Mucosa of stomach (tissue), 1 donor: ENCODE measurements around the gene KPNA1.

Source experiments
- H3K27me3 ChIP-seq: one replicate; pipeline ENCODE4 v1.7.0; 2013; ENCODE audit warnings: mild to moderate bottlenecking, low read length; ENCODE audit not compliant: control insufficient read depth, insufficient read depth
- H3K36me3 ChIP-seq: one replicate; pipeline ENCODE4 v1.7.0; 2013; ENCODE audit warnings: low read length; ENCODE audit not compliant: control insufficient read depth, insufficient read depth
- H3K4me1 ChIP-seq: one replicate; pipeline ENCODE4 v1.7.0; 2013; ENCODE audit warnings: mild to moderate bottlenecking, low read length; ENCODE audit not compliant: control insufficient read depth, insufficient read depth
- H3K4me3 ChIP-seq: one replicate; pipeline ENCODE4 v1.7.0; 2013; ENCODE audit warnings: low read length
- H3K9ac ChIP-seq: one replicate; pipeline ENCODE4 v1.7.0; 2013; ENCODE audit warnings: mild to moderate bottlenecking, low read length, moderate library complexity
- H3K9me3 ChIP-seq: one replicate; pipeline ENCODE4 v1.7.0; 2013; ENCODE audit warnings: mild to moderate bottlenecking, low read length, moderate library complexity; ENCODE audit not compliant: control insufficient read depth
- donor health status: Pancreatic carcinoma.

The KPNA1 gene

DNA sequence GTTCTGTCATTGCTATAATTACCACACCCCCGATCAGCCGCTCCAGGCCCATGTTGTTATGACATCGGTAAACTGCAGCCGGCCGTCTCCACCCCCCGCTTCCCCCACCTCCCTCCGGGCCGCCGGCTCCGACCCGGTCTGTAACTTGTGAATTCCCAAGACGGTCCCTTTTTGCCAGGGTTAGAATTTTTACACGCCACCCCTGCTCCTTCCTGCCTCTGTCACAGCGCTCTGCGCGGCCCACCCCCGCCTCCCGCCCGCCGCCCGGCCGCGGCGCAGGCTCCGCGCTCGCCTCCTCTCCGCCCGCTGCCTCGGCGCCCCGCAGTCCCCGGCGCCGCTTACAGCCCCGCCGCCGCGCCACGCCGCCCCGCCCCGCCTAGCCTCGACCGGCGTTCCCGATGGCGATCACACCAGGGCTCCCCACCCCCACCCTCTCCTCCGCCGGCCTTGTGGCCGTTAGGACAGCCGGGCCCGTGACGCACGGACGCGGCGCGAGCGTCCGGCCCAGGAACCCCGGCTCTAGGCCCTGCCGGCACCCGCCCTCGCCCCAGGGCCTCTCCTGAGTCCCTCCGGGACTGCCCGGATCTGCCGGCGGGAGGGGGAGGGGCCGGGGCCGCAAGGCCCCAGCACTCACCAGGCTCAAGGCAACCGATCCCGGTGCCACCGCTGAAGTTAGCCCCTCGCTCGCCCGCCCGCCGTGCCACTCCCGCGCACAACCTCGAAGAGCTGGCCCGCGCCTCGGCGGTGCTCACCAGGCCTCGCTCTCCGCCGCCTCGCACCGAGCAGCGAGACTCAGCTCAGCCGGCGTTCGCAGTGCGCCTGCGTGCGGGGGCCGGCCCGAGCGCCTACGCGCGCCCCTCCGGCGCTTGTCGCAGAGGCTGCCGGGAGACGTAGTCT, at the start of gene KPNA1:
Gene KPNA1 (minus strand): TSS at position 817 of the 897 bp plus-strand sequence. CDS start 18,374 bp downstream, outside the sequence.
- peak within 1 kb of the TSS; percentile 74 for H3K9ac ChIP-seq

DNA sequence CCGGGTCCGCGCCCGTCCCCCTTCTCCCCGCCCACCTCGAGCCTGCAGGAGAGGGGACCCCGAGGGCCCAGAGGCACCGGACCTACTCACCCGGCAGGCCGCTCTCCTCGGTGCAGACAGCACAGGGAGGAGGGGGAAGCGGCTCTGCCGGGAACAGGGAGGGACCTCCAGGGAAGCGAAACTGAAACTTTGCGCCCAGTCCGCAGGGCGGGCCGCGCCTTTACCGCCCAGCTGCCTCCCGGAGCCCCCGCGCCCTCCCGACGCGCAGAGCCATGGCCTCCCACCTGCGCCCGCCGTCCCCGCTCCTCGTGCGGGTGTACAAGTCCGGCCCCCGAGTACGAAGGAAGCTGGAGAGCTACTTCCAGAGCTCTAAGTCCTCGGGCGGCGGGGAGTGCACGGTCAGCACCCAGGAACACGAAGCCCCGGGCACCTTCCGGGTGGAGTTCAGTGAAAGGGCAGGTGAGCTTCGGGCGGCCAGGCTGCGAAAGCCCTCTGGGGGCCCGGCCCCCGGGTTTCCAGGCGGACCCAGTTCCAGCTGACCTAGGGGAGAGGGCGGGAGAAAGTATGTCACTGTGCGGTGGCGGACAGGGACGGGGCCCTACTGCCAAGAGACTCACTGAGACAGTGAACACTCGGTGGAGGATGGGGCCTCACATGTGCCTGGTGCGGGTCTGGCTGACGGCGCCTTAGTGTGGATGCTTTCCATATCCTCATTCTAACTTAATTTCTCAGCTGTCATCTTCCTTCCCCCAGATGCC, 49.6 kb upstream of the KPNA1 start, which contains the start of the genes DTX3L and PARP9:
Gene DTX3L (plus strand): TSS at position 184 of the 758 bp plus-strand sequence. CDS start 89 bp downstream, at position 273.
Gene PARP9 (minus strand): TSS at position 146 of the 758 bp plus-strand sequence. CDS start 4,680 bp downstream, outside the sequence.
- no peaks in the 10 kb centered on the region for H3K27me3 ChIP-seq
- H3K4me1 ChIP-seq, result peaks cover 10% of the 10 kb centered on the region
- H3K9me3 ChIP-seq, result no peaks in the 10 kb centered on the region
- H3K9ac ChIP-seq, result peak within 1 kb of the TSS; percentile 97
- peak within 1 kb of the TSS; percentile 33 for H3K4me3 ChIP-seq
- peaks cover 8% of the 10 kb centered on the region for H3K36me3 ChIP-seq

More for the DNA sequence above, at the start of gene KPNA1:
- Histone ChIP-seq H3K9me3 (no peaks in the 10 kb centered on the region), H3K36me3 (no peaks in the 10 kb centered on the region), H3K4me3 (peak within 1 kb of the TSS; percentile 32), H3K27me3 (no peaks in the 10 kb centered on the region), H3K4me1 (peaks cover 9% of the 10 kb centered on the region)

DNA sequence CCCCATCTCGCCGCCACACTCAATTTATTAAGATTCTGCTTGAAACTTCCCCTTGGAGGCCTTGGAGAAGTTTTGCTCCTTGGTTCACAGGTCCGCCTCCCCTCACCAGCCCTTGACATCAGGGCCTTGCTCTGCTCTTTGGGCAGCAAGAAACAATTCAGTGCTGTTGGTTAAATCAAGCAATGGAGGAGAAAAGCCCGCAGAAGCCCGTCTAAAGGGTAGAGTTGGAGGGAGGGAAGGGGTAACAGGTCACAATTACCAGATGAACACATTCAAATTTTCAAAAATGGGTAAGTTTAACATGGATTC, 48.9 kb upstream of the KPNA1 start:
- Histone ChIP-seq H3K4me3 (peak overlapping the region; percentile 33), H3K9ac (peak overlapping the region; percentile 97), H3K4me1 (peaks cover 10% of the 10 kb centered on the region), H3K27me3 (no peaks in the 10 kb centered on the region), H3K9me3 (no peaks in the 10 kb centered on the region), H3K36me3 (peaks cover 4% of the 10 kb centered on the region)

DNA sequence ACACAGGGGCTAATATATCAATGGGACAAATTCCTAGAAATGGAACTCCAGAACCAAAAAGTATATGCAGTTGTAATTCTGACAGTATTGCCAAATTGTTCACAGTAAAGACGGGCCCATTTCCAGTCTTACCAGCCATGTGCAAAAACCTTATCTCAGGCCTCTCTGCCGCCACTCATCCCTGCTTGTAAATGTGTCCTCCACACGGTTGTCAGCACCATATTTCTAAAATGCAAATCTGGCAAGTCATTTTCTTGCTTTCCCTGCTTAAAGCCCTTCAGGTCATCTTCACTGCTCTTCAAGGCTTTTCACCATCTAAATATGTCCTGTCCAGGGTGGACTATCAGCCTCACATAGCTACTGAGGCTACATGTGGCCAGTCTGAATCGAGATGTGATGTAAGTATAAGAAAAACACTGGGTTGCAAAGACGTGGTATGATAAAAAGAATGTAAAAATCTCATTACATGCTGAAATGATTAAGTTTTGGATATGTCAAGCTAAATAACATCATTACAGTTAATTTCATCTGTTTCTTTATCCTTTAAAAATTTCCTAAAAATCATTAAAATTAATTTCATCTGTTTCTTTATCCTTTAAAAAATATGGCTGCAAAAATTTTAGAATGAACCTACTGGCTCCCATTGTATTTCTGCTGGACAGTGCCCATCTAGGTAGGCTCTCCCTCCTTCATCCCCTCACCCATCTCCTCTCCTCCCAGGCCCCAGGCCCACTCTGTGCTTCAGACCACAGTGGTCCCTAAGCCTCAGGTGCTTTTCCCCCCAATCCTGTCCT, 48.4 kb upstream of the KPNA1 start:
- Histone ChIP-seq H3K4me1 (peaks cover 10% of the 10 kb centered on the region), H3K4me3 (peak overlapping the region; percentile 33), H3K9me3 (no peaks in the 10 kb centered on the region), H3K27me3 (no peaks in the 10 kb centered on the region), H3K36me3 (no peaks in the 10 kb centered on the region), H3K9ac (peak overlapping the region; percentile 97)

DNA sequence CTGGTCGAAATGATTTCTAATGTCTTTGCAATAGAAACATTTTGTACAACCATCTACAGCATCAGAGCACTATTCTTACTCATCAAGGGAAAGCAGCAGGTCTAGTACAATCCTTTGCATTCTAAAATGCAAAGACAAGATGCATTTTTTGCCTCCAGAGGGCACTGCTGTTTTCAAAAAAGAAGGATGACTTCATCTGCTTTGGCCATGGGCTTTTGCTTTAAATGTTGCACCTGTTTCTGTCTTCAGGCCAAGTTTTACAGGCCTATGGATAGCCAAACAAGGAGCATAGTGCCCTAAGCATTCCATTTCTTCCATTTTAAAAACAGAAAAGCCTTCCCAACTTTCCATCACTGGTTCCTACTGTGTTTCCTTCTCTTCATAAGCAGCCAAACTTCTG, 45.9 kb upstream of the KPNA1 start:
- H3K27me3 ChIP-seq, result no peaks in the 10 kb centered on the region
- H3K9ac ChIP-seq, result no peak overlapping the region
- no peaks in the 10 kb centered on the region for H3K36me3 ChIP-seq
- H3K4me1 ChIP-seq, result peaks cover 10% of the 10 kb centered on the region
- no peaks in the 10 kb centered on the region for H3K9me3 ChIP-seq
- no peak overlapping the region for H3K4me3 ChIP-seq

DNA sequence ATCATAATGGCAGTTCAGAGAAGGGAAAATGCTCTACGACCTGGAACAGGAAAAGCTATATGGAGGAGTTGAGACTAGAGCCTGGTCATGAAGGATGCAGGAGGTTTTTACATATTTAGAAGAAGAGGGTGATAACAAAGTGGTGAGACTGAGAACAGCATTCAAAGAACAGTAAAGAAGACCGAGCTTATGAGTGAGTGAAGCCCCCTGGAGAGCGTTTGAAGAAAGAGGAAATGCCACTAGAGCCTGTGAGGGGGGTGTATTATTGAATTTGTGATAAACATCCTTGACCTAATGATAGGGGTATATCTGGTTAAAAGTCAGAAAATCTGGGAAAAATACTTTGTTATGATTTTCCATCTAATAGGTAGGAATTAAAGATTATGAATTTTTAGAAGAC, 45.2 kb upstream of the KPNA1 start:
- Histone ChIP-seq H3K36me3 (no peaks in the 10 kb centered on the region), H3K4me3 (no peak overlapping the region), H3K4me1 (peaks cover 10% of the 10 kb centered on the region), H3K9me3 (no peaks in the 10 kb centered on the region), H3K27me3 (no peaks in the 10 kb centered on the region), H3K9ac (no peak overlapping the region)

DNA sequence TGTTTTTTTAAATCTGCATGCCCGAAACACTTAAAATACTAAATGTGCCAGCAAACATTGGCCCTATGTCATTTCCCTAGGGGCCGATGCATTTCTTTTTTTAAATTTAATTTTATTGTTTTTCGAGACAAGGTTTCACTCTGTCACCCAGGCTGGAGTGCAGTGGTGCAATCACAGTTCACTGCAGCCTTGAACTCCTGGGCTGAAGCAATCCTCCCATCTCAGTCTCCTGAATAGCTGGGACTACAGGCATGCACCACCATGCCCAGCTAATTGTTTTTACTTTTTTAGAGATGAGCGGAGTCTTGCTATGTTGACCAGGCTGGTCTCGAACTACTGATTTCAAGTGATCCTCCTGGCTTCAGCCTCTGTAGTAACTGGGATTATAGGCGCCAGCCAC, 43.9 kb upstream of the KPNA1 start:
- Histone ChIP-seq H3K27me3 (no peaks in the 10 kb centered on the region), H3K9ac (no peak overlapping the region), H3K4me1 (peaks cover 10% of the 10 kb centered on the region), H3K9me3 (no peaks in the 10 kb centered on the region), H3K4me3 (no peak overlapping the region), H3K36me3 (no peaks in the 10 kb centered on the region)

DNA sequence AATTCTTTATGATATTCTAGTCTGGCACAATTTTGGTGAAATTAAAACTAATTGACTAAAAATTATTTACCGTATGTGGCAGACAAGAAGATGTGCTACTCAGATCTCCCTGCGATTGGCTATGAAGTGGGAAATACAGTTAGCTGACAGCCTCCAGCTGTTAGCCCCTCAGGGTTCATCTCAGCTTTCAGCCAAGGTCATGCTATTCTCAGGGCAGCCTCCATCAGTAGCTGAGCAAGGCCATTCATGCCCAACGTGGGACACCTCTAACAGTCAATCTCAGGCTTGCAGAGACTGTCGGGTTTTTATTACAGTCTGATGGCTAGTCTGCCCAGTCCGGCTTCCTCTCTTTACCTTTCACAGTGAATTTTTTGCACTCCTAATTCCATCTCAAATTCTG, 42.6 kb upstream of the KPNA1 start:
- H3K4me1 ChIP-seq, result peaks cover 3% of the 10 kb centered on the region
- H3K36me3 ChIP-seq, result no peaks in the 10 kb centered on the region
- no peak overlapping the region for H3K9ac ChIP-seq
- H3K9me3 ChIP-seq, result no peaks in the 10 kb centered on the region
- H3K4me3 ChIP-seq, result no peak overlapping the region
- no peaks in the 10 kb centered on the region for H3K27me3 ChIP-seq

DNA sequence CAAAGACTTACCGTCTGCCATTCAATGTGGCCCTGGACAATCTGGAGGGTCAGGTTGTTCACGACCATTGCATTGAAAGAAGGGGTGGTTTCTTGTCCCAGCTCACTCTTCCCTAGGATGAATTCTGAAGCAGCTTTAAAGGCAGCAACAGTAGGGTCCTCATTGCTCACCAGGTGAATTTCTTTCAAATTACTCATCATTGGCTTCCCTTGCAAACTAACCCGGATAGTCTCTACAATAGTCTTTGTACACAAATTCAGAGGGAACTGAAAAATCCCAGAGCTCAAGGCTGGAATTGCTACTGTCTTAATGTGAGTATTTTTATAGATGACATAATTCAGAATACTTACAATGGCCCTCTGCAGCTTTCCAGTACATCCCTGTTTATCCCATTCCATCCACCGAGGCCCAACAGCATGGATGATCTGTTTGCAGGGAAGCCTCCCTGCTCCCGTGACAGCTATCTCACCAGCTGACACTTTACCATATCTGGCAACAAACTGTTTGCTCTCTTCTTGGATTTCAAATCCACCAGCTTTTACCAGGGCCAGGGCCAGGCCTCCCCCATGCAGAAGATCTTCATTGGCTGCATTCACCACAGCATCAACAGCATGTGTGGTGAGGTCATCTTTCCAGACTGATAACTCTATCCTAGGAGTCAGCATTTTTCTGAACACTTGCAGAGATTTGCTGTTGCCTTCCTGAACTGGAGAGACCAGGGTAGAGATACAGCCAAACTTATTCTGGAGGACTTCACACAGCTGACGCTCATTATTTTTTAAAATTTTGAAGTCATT, 40.7 kb upstream of the KPNA1 start:
- H3K36me3 ChIP-seq, result no peaks in the 10 kb centered on the region
- H3K27me3 ChIP-seq, result no peaks in the 10 kb centered on the region
- H3K9ac ChIP-seq, result no peak overlapping the region
- H3K9me3 ChIP-seq, result no peaks in the 10 kb centered on the region
- no peak overlapping the region for H3K4me3 ChIP-seq
- H3K4me1 ChIP-seq, result no peaks in the 10 kb centered on the region

DNA sequence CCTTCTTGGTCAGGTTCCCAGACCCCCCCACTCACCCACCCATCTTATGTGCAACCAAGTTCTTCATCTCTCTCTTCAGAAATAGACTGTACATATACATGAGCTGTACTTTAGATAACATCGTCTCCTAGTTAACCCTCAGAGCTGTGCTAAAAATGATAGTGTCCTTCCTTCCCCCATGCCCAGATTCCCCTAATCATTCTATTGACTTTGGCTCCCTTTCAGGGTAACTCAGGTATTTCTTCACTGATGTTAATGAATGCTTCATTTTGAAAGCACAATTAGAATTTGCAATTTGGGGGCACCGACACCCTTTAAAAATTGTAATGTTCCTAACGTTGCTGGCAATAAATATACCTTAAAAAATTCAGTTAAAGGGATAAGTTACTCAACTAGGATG, 38.4 kb upstream of the KPNA1 start:
- no peak overlapping the region for H3K9ac ChIP-seq
- H3K4me1 ChIP-seq, result no peaks in the 10 kb centered on the region
- no peaks in the 10 kb centered on the region for H3K9me3 ChIP-seq
- no peaks in the 10 kb centered on the region for H3K27me3 ChIP-seq
- H3K36me3 ChIP-seq, result peaks cover 4% of the 10 kb centered on the region
- H3K4me3 ChIP-seq, result no peak overlapping the region

DNA sequence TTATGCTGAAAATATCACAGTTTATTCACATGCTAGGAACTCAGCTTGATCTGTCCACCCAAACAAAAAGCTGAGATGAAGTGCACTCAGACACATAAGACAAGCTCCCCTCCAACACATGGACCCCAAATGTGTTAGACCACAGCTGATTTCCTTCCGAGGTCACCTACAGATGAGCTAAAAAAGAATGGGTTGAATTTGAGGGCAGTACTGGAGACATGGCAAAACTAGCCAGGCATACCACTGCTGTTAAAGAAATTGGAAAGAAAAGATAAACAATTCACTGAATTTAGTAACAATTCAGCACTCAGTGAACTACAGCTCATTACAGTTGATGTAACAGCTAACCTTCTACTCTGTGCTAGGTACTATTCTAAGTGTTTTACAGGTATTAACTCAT, 33.9 kb upstream of the KPNA1 start:
- Histone ChIP-seq H3K36me3 (peaks cover 15% of the 10 kb centered on the region), H3K27me3 (no peaks in the 10 kb centered on the region), H3K4me1 (no peaks in the 10 kb centered on the region), H3K4me3 (no peak overlapping the region), H3K9me3 (no peaks in the 10 kb centered on the region), H3K9ac (no peak overlapping the region)
